Liver (tissue), 9 donors: ENCODE results near the gene B3GAT2. TPM values are rescaled to one million over a fixed set of nuclear protein-coding genes. Genes with fewer than 3 reads are reported as not detected.

Experiments
- DNase-seq: peaks from one replicate; pipeline ENCODE4 v3.0.0-alpha.2; 2017; ENCODE audit warnings: low spot score
- H3K27ac ChIP-seq, 2 donors: one replicate each; pipeline ENCODE4 v1.7.0; 2013; ENCODE audit warnings: inconsistent platforms in 2 of 2, low read length in 2 of 2, control low read depth in 1 of 2, low read depth in 1 of 2, mild to moderate bottlenecking in 1 of 2
- H3K27me3 ChIP-seq, 4 donors: one replicate each; pipeline versions ENCODE4 v1.6.1 to v1.7.0; 2013; ENCODE audit warnings: low read length in 3 of 4, inconsistent platforms in 1 of 4, mild to moderate bottlenecking in 1 of 4, moderate library complexity in 1 of 4; ENCODE audit not compliant: control insufficient read depth in 4 of 4, insufficient read depth in 4 of 4
- H3K36me3 ChIP-seq, 4 donors: one replicate each; pipeline versions ENCODE4 v1.6.1 to v1.7.0; 2013; ENCODE audit warnings: low read length in 3 of 4, mild to moderate bottlenecking in 3 of 4, low read depth in 1 of 4, moderate library complexity in 1 of 4; ENCODE audit not compliant: control insufficient read depth in 4 of 4, insufficient read depth in 3 of 4
- H3K4me1 ChIP-seq, 4 donors: one replicate each; pipeline versions ENCODE4 v1.6.1 to v1.7.0; 2013; ENCODE audit warnings: low read length in 3 of 4, mild to moderate bottlenecking in 3 of 4, moderate library complexity in 1 of 4; ENCODE audit not compliant: control insufficient read depth in 4 of 4, insufficient read depth in 4 of 4
- H3K4me3 ChIP-seq, 3 donors: one replicate each; pipeline versions ENCODE4 v1.6.1 to v1.7.0; 2013; ENCODE audit warnings: low read length in 3 of 3, control low read depth in 1 of 3, low read depth in 1 of 3, mild to moderate bottlenecking in 1 of 3
- H3K9ac ChIP-seq, 2 donors: one replicate each; pipeline ENCODE4 v1.7.0; 2013; ENCODE audit warnings: low read length in 2 of 2, mild to moderate bottlenecking in 2 of 2, moderate library complexity in 2 of 2, control low read depth in 1 of 2, low read depth in 1 of 2
- H3K9me3 ChIP-seq, 4 donors: one replicate each; pipeline versions ENCODE4 v1.6.1 to v1.7.0; 2013; ENCODE audit warnings: low read length in 3 of 4; ENCODE audit not compliant: control insufficient read depth in 4 of 4
- ATF3 ChIP-seq: IDR thresholded peaks from 2 replicates; pipeline ENCODE4 v1.6.1; 2016; ENCODE audit warnings: antibody characterized with exemption
- CTCF ChIP-seq: fragments of 150-350 bp; IDR thresholded peaks from 2 replicates; pipeline ENCODE4 v1.5.1; 2017; ENCODE audit warnings: improper control_type of control experiment, low read depth, low read length; ENCODE audit not compliant: missing input control
- EGR1 ChIP-seq, 2 donors: IDR thresholded peaks; 2 replicates each; pipeline ENCODE4 v1.6.1; 2016 to 2018; ENCODE audit warnings: antibody characterized with exemption in 2 of 2, low read depth in 2 of 2
- FOXA1 ChIP-seq: IDR thresholded peaks from 2 replicates; pipeline ENCODE4 v1.6.1; 2016; ENCODE audit warnings: antibody characterized with exemption
- JUND ChIP-seq, 2 donors: IDR thresholded peaks; 2 replicates each; pipeline ENCODE4 v1.6.1; 2016; ENCODE audit warnings: antibody characterized with exemption in 2 of 2
- RAD21 ChIP-seq, 2 donors: IDR thresholded peaks; 2 replicates each; pipeline ENCODE4 v1.6.1; 2016; ENCODE audit warnings: antibody characterized with exemption in 2 of 2, mild to moderate bottlenecking in 2 of 2
- REST ChIP-seq: IDR thresholded peaks from 2 replicates; pipeline ENCODE4 v1.6.1; 2016; ENCODE audit warnings: antibody characterized with exemption, mild to moderate bottlenecking
- SP1 ChIP-seq: IDR thresholded peaks from 2 replicates; pipeline ENCODE4 v1.6.1; 2018; ENCODE audit warnings: antibody characterized with exemption, mild to moderate bottlenecking
- TAF1 ChIP-seq: conservative IDR thresholded peaks from 2 replicates; pipeline ENCODE4 v1.6.1; 2016; ENCODE audit warnings: antibody characterized with exemption, mild to moderate bottlenecking
- ZBTB33 ChIP-seq: IDR thresholded peaks from 2 replicates; pipeline ENCODE4 v1.6.1; 2016; ENCODE audit warnings: antibody characterized with exemption
- WGBS: extraction: QIAGEN DNeasy Blood & Tissue Kit; methylation state at CpG from one replicate; pipeline ENCODE4 v1.1.7; 2013; 5-methylcytosine and 5-hydroxymethylcytosine counted together
- polyA plus RNA-seq, 2 donors: library from polyadenylated mRNA; stranded (reverse) in 1 of 2; unstranded in 1 of 2; fragments of 200-250 nt in 1 of 2; fragments of >200 nt in 1 of 2; fragmentation: Nextera tagmentation in 1 of 2; extraction: Ambion mirVana in 1 of 2; gene quantifications; one replicate each; pipeline versions ENCODE4 v1.2.1 to v1.2.3, GENCODE V29; 2013 to 2015
- total RNA-seq, 2 donors: library from RNA; depleted of rRNA; stranded (reverse); fragments of >200 nt; gene quantifications; one replicate each; pipeline ENCODE4 v1.2.3, GENCODE V29; 2014
- donor health status: healthy.
- donor health status: healthy.
- donor health status: healthy.
- donor health status: healthy.
- donor health status: healthy.

Gene B3GAT2
- total and polyA plus RNA-seq, 4 donors = under 0.01 to 0.97 (median 0.36) TPM

GRCh38 chr6:70903665-70904452 lies 53.0 kb downstream of the B3GAT2 start:
- no peaks in the 10 kb centered on the region for H3K4me1 ChIP-seq
- DNase-seq = no peak
- TF ChIP-seq SP1 = no peak
- no peak for TF ChIP-seq EGR1 (IDR thresholded peaks at IDR 0.05; ENCODE audit: low read depth in 2 of 2)
- TF ChIP-seq TAF1 = no peak
- no peak for TF ChIP-seq REST
- H3K4me3 ChIP-seq = no peak overlapping the region
- H3K36me3 ChIP-seq = no peaks in the 10 kb centered on the region
- no peak overlapping the region for H3K9ac ChIP-seq
- H3K27ac ChIP-seq = no peak overlapping the region
- H3K27me3 ChIP-seq = no peaks in the 10 kb centered on the region
- WGBS = 57% methylated on average over 2 of the region's 2 CpGs
- H3K9me3 ChIP-seq = no peaks in the 10 kb centered on the region

- Histone ChIP-seq H3K9me3 (no peaks in the 10 kb centered on the region), H3K9ac (no peak overlapping the region), H3K4me3 (no peak overlapping the region), H3K4me1 (no peaks in the 10 kb centered on the region), H3K27ac (no peak overlapping the region), H3K36me3 (no peaks in the 10 kb centered on the region), H3K27me3 (no peaks in the 10 kb centered on the region)
- WGBS = 81% methylated on average over 3 of the region's 3 CpGs
- peak; percentile 2 for TF ChIP-seq CTCF
- no peak for TF ChIP-seq TAF1
- DNase-seq = no peak
These were observed 55.5 kb downstream of the B3GAT2 start for GRCh38 chr6:70901324-70901723.

- no peak overlapping the region for H3K4me3 ChIP-seq
- 75% methylated on average over 2 of the region's 2 CpGs for WGBS
- H3K4me1 ChIP-seq = no peaks in the 10 kb centered on the region
- no peak overlapping the region for H3K9ac ChIP-seq
- H3K36me3 ChIP-seq = no peaks in the 10 kb centered on the region
- DNase-seq = no peak
- no peak overlapping the region for H3K27ac ChIP-seq
- H3K9me3 ChIP-seq = no peaks in the 10 kb centered on the region
- TF ChIP-seq ZBTB33 (no peak), RAD21 (IDR thresholded peaks at IDR 0.05) (no peak), JUND (IDR thresholded peaks at IDR 0.05) (no peak), FOXA1 (no peak), ATF3 (no peak), REST (no peak)
- H3K27me3 ChIP-seq = peaks cover 0 to 4% (median 0%) of the 10 kb centered on the region in 4 donors
These were observed 56.8 kb downstream of the B3GAT2 start for GRCh38 chr6:70900047-70900446.
